ENCODE results near the gene LHFPL3.

DNA sequence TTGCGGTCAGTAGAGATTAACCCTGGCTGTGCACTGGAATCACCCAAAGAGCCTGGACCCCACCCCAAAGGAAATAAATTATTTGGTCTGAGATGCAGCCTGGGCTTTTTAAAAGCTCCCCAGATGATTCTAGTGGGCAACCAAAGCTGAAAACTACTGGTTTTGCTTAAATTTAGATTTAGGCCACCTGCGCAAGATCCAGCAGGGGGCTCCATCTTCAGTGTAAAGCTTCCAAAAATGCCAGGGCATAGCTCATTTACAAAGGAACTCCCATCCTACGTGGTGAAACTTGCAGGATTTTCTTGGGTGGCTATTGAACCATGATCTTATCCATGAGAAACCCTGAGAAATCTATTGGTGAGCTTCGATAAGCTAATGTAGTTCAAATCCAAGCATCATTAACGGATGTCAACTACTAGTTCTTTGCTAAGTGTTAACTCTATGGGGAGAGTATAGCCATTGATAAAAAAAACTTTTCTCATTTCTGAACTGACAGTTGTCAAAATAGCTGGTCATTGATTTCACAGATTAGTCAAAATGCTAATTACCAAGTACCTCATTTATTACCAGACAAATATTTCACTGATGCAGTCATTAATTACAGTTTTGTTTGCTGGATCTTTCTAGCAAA is 315.3 kb downstream of the LHFPL3 start:
- no peak for TF ChIP-seq POLR2A (IDR thresholded peaks at IDR 0.05)
- TF ChIP-seq, protein P1, sequence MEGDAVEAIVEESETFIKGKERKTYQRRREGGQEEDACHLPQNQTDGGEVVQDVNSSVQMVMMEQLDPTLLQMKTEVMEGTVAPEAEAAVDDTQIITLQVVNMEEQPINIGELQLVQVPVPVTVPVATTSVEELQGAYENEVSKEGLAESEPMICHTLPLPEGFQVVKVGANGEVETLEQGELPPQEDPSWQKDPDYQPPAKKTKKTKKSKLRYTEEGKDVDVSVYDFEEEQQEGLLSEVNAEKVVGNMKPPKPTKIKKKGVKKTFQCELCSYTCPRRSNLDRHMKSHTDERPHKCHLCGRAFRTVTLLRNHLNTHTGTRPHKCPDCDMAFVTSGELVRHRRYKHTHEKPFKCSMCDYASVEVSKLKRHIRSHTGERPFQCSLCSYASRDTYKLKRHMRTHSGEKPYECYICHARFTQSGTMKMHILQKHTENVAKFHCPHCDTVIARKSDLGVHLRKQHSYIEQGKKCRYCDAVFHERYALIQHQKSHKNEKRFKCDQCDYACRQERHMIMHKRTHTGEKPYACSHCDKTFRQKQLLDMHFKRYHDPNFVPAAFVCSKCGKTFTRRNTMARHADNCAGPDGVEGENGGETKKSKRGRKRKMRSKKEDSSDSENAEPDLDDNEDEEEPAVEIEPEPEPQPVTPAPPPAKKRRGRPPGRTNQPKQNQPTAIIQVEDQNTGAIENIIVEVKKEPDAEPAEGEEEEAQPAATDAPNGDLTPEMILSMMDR (IDR thresholded peaks at IDR 0.05 in 4 of 5, conservative IDR thresholded peaks at IDR 0.05 in 1 of 5), result no peak
